Suppressor macrophage treated with lipopolysaccharide for 1 hour (primary cell): ENCODE data around the gene CYB5R3.

Source experiments
- DNase-seq, 3 donors: peaks; one replicate each; pipeline ENCODE4 v3.0.0-alpha.2; 2020 to 2022

Gene CYB5R3

DNA sequence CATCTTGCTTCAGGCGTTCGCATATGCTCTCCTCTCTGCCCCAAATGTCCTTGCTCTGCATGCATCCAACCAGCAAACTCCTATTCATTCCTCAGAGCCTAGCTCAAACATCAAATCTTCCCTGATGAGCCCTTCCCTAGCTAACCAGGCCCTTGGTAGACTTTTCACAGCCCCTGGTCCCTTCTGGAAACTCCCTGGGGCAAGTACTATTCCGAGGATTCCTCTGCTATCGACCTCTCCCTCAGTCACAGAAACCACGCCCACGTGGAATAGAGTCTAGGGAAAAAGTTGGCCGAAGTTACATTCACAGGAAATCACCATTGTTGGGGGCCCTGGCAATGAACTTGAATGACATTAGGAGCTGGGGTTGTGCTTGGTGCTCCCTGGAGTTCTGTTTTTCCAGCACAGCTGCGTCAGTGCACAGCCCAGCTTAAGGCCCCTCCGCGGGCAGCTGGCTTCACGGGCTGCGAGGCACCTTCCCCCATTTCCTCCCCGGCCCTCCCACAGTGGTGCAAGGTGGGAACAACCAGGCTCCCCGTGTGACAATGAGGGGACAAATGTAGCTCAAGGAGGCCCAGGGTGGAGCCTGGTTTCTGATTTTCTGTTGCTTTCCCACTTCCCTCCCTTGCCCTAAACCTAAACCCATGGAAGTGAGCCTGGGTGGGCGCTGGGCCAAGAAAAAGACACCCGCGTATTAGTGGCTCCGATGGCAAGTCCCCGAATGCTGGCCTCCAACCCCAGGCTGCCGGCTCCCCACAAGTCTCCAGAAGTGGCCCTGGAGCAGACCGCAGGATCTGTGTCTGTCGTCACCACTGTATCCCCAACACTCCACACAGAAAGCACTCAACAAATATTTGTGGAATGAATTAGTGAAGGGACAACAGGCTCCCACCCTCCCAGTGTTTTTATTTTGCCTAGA, 4.5 kb downstream of the CYB5R3 start:
- DNase-seq: peak; percentile 52 to 75 (median 54)

DNA sequence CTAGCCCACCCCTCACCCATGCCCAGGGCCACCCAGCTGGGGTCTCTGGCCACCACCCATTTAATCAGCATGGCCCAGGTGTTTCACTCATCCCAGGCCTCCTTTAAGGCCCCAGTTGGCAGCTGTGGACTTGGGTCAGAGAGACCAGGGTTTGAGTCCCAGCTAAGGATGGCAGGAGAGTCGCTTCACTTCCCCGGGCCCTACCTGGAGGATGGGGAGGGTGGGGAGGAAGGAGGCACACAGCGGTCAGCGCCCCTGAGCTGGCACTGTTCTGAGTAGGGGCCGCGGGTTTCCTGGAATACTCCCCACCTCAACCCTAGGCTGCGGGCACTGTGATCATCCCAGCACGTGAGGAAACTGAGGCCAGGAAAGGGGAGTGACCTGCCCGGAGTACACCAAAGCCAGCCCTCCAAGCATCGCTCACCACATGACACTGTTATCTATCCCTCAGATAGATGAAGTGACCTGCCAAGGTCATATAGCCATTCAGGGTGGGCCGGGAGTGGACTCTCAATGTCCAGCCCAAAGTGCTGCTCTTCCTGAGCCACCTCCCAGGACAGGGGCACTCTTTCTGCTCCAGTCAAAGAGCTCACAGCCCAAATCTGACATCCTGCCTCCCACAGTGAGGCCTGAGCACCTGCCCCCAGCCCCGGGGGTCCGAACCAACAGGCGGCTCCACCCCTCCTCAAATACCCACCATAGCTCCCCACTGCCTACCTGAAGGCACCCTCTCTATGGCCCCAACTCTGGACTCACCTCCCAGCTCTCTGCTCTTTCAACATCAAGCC, 5.4 kb downstream of the CYB5R3 start:
- no peak for DNase-seq

DNA sequence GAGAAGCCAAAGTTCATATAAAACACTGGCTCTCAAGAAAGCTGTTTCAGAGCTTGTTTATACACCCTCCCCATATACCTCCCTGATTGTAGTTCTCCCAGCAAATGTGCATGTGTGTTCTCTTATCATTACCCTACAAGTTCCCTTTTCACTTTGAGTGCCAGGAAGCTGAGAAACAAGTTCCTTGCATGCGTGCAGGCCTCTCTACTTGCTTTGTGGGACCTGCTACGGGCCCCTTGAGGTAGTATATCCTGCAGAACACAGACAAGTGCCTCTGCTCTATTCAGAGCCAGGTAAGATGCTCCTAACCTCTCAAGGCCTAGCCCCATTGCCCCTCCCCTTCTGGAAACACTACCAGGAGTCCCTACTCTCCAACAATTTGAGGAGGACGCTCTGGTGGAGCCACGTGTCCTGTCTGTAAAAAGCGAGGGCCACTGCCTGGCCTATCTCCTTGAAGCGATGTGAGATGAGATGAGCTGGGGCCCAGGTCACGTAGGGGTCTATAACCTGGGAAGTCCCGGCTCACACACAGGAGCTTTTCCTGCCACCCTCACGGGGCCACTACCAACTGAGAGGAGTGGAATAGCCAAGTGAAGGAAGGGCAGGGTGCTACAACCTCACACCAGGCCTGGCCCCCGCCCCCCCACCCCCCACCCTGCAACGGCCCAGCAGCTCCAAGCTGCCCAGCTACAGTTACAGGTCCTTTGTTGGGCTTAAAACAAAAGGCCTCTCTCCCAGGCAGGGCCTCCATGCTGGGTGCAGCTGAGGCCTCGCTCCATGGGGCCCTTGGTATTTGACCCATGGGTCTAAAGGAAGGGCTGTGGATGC, 6.2 kb downstream of the CYB5R3 start:
- DNase-seq: peak; percentile 32 to 39 (median 36)

DNA sequence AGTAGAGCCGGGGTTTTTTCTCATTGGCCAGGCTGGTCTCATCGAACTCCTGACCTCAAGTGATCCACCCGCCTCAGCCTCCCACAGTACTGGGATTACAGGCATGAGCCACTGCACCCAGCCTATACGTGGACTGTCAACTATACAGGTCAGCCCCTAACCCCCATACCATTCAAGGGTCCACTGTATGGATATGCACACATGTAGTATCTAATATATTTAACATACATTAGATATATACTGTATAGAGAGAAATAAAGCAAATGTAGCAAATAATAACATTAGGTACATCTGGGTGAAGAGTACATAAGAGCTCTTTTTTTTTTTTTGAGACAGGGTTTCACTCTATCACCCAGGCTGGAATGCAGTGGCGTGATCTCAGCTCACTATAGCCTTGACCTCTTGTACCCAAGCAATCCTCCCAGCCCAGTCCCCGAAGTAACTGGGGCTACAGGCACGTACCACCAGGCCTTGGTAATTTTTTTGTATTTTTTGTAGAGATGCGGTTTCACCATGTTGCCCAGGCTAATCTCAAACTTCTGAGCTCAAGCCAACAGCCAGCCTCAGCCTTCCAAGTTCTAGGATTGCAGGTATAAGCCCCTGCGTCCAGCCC, 7.3 kb downstream of the CYB5R3 start:
- DNase-seq: no peak

DNA sequence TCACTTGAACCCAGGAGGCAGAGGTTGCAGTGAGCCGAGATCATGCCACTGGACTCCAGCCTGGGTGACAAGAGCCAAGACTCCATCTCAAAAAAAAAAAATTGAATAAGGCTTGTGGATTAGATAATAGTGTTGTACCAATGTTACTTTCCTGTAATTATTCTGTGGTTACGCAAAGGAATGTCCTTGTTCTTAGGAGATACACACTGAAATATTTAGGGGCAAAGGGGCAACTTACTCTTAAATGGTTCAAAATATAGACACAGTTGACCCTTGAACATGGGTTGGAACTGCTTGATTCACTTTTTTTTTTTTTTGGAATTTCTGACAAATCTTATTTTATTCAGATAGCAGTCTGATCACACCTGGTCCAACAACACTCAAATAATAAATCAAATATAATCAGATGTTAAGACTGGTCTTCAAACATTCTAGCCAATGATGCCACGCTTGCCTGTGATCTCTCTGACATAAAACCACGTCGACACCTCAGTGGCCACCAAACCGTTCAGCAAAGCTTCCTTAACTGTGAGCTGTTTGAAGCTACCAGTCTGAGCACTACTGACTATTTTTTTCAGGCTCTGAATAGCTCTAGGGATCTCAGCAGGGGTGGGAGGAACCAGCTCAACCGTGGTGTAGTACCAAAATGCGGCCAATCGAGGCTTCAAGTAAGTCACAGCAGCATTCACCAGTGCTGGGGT, 9.5 kb downstream of the CYB5R3 start:
- no peak for DNase-seq

DNA sequence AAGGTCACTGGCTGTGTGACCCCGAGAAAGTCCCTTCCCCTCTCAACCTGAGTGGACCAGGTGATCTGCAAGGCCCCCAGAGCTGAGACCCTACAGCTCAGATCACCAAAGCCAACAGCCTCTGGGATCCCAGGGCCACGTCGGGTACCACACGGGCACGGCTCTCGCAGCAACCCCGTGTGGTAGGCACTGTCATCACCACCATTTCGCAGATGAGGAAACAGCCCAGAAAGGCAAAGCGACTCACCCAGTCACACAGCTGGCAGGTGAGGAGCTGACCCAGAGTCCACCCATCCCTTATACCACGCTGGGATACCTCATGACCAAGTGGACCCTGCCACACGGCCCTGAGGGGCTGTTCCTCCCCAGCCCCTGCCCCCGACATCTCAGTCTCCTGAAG, 11.6 kb downstream of the CYB5R3 start:
- DNase-seq: no peak

DNA sequence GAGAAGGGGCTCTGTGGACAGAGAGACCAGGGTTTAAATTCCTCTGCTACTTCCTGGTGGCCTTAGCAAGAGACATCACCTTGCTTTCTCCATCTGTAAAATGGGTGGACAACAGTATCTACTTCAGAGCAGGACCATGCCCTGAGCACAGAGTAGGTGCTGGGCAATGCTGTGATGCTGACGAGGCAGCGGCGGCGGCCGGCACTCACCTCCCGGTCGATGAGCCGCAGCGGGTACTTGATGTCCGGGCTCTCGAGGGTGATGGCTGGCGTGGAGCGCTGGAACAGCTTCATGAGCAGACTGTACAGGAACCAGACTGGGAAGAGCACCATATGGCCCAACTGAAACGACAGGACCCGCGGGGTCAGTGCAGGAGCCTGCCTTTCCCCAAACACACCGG, 12.7 kb downstream of the CYB5R3 start:
- no peak for DNase-seq

DNA sequence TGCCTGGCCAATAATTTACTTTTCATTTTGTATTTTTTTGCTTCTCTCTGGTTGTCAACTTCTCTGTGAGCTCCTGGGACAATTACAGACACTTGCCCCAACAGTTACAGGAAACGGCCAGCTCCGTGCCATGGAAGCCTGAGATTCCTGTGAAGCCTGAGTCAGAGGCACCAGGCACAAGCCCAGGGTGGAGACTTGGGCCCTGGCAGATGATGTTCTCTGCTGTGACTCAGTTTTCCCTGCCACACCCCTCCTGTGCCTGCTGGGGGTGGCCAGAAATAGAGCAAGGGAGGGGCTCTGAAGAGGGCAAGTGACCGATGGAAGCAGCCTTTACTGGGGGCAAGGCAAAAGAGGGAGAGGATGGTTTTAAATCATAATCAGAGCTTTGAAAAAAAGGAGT, 13.7 kb downstream of the CYB5R3 start:
- peak in 2 of 3 donors; percentile 17 to 47 for DNase-seq

DNA sequence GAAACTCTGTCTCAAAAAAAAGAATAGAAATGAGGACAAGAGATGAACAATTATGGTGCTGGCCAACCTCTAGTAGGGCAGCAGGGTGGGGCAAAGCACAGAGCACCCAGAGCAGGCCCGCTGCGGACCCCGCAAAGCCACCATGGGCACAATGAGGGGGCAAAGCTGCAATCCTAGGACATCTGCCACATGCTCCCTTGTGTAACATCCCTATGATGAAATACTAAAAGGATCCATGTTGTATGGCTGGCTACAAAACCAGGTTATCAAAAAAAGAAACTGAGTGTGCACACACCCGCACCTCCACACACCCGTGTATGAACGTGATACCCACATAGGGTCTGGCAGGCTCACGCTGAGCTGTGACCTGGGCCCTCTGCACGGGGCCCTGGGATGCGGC, 16.2 kb downstream of the CYB5R3 start:
- DNase-seq: no peak

DNA sequence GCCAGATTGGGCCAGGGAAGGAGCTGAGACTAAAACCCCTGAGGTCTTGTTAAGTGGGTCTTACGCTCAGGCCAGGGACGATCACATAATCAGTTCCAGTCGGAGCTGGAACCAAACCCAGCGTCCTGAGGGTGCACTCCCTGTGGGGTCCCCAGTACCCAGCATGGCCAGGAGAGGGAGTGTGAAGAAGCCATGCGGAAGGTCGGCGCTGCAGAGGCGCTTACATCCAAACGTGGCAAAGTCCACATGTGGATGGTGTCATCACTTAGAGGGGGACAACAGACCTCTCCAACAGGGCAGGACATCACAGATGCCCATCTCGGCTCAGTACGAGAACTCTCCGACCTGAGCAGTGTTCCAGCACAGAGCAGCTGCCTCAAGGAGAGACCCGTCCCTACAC, 17.1 kb downstream of the CYB5R3 start:
- DNase-seq: no peak

DNA sequence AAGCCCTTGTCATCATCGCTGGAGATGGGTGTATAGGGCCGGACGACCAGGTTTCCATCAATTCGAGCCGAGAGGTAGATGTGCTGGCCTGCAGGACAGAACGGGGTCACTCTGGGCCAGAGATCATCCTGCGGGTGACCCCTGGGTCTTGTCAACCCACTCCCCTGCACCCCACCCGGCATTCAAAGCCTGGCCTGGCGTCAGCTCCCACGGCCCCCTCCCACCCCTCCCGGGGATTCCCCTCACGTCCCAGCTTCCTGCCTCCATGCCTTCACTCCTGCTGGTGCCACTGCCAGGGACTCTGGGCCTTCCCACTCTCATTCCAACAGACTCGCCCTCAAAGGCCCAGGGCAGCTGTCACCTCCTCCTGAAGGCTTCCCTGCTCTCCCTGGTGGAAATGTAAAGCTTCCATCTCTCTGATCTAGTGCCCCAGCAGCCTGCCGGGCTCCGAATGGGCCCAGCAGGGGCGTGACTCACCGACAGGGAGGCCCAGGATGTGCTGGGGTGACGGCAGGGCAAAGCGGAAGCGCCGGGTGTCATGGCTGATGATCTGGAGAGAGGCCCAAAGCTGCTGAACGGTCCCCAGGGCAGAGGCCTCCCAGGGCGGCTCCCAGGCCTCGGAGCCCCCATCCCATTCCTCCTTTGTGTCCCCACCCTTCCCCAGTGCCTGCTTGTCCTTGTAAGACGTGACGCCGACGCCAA, 18.1 kb downstream of the CYB5R3 start:
- no peak for DNase-seq

DNA sequence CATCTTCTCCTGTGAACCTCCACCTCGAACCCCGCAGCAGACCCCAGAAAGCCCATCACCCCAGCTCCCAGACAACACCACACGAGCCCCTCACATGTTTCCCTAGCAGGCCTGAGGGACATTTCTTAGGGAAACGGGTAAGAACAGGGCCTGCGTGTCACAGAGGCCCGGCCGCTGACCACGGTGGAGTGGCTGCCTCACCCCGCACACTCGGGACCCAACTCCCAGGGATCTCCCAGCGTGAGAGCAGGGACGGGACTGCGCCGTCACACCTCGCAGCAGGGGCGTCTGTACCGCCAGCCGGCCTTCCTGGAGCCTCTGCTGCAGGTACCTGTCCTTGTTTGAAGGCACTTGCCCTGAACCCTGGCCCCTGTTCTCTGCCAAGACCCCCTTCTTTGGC, 19.0 kb downstream of the CYB5R3 start:
- no peak for DNase-seq

DNA sequence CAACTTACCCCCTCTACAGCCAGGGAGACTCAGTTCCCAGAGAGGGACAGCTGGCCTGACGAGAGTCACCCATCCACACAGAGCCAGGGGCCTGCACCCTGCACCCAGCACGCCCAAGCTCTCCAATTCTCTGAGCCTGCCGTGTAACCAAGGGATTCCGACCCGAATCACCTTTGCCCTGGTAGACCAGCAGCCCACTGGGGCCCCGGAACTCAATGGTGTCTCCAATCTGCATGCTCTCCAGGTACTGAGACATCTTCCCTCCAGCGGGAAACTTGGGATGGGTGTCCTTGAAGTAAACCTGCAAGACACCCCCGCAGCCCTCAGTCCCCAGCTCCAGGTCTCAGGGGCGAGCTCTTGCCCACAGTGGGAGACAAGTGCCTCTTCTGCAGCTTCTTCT, 21.2 kb downstream of the CYB5R3 start:
- no peak for DNase-seq

DNA sequence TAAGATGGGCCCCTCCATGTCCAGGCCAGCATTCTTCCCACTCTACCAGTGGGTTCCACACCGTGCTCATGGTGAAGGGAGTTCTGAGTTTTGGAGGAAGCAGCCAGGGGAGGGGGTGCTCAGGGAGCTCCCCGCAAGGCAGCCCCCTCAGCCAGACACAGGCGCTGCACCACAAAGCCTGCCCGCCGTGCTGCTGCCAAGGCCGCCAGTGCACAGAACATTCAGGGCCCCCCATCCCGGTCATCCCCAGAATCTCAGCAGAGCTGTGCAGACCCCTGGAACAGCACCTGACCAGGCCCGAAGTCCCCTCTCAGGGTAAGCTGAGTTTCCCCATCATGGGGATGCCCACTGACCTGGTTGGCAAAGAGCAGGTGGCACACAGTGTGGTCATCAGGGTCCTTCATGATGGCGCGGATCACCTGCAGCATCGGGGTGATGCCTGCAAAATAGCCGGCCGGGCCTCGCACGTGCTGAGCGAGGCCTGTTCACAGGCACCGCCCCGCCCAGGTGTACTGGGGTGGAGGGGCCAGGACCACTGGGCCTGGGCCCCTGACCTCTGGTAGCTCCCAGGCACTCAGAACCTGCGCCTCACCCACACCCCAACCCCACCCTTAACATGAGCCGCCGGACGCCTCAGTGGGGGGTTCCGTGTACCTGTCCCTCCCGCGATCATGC, 22.1 kb downstream of the CYB5R3 start:
- DNase-seq: no peak

DNA sequence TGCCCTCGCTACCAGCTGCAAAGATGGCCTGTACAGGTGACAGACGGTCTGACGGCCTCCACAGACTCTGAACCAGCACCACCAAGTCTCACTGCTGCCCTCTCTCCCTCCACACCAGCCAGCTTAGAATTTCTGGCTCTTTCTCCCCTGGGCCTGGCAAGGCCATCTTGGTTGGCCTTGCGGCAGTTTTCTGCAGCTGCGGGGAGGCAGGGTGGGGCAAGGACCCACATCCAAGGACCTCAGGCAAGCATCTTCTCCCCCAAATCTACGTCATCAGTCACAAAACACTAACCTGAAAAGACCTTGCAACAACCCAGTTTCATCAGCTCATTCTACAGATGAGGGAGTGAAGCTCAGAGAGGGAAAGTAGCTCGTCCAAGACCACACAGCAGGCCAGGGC, 22.8 kb downstream of the CYB5R3 start:
- no peak for DNase-seq

DNA sequence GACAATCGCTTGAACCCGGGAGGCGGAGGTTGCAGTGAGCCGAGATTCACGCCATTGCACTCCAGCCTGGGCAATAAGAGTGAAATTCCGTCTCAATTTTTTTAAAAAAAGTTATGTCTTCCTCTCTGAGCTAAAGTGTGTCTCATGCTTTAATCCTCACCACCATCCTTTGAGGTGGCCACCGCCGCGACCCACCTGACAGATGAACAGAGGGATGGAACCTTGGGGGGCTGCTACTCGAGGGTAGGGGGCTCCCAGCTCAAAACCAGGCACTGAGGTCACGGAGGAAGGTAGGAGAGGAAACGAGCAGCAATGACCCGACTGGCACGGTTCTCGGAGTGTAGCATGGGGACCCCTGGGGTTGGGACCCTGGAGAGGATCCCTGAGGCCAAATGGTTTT, 23.8 kb downstream of the CYB5R3 start:
- no peak for DNase-seq

DNA sequence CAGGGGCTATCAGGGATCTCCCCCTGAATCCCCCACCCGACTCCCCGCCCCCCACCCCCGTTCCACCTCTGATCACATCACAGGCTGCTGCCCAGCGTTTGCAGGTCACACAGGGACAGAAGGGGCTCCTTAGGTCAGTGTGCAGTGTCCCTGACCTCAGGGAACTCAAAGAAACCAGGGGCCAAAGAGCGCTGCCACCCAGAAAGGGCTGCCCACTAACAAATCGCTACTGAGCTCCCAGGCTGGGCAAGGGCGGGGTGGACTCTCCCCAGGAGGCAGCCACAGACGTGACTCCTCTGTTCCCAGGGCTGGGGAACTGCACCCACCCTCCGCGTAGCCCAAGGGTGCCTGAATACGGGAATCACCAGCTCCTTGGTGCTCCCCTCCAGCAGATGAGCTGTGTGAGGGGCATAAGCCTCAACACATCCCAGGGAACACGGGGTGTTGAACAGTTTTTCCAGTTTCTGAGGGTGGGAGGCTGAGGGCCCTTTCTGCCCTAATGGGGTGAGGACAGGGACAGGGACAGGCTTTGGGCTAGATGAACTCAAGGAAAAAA, 24.6 kb downstream of the CYB5R3 start:
- no peak for DNase-seq

DNA sequence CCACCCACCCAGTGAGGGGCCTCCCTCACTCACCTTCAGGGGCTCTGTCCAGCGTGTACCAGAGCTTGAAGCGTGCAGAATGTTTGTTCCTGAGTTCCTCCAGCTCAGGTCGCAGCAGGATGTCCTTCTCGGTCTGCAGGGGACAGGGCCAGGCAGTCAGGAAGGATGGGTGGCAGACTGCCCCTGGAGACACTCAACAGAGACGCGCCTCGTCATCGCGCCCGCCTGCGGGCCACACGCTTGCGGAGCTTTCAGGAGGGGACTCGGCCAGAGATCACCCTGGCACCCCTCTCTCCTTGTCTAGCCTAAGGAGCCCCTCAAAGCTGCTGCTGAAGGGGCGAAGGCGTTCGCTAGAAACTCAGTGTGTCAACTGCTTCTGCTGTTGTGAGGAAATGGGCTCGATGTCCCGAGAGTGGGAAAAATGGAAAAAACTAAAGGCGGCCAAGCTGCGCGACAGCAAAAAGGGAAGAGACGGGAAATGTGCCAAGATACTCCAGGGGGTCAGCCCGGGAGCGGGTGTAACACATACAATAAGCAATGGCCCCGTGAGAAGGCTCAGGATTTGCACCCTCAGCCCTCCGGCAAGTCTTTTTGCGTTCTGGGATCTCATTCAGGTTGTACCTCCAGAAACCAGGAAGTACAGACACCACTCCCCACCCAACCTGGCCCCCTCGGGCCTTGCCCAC, 25.3 kb downstream of the CYB5R3 start:
- no peak for DNase-seq

DNA sequence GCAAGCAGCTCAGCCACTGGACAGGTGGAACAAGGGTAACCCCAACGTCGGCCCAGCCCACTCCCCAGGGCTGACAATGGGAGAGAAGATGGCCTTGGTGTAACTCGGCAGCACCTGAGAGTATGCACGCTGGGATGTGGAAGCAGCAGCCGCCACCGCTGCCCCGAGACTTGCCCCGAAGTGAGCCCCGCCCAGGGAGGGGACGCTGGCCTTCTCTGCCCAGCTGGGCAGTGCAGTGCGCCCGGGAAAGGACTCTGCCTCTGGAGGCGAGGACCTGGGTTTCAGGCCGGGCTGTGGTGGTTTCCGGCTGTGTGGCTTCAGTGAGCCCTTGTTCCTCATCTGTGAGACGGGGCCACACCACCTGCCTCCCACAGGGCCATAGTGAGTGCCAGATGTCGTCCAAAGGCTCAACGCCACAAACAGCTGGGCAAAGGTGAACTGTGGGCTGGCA, 25.9 kb downstream of the CYB5R3 start:
- peak in 1 of 3 donors; percentile 27 for DNase-seq
